Testis (tissue), 2 donors: ENCODE data around the gene PSG5.
"Not testable (repeated sequence)": the region's sequence is repeated elsewhere in the genome, so short reads cannot be mapped to it uniquely, and the experiment has no call there.

Experiments
- CTCF ChIP-seq, 3 experiments: fragments of 450-650 bp in 2 of 3; fragments of 200-600 bp in 1 of 3; sonication (generic) in 1 of 3; IDR thresholded peaks; one replicate each; pipeline ENCODE4 v1.5.1; 2016 to 2019; ENCODE audit warnings: antibody characterized with exemption in 3 of 3, mild to moderate bottlenecking in 2 of 3, moderate library complexity in 1 of 3
- POLR2A ChIP-seq: fragments of 450-650 bp; IDR thresholded peaks from one replicate; pipeline ENCODE4 v1.6.1; 2017; ENCODE audit warnings: antibody characterized with exemption, mild to moderate bottlenecking, moderate library complexity

DNA sequence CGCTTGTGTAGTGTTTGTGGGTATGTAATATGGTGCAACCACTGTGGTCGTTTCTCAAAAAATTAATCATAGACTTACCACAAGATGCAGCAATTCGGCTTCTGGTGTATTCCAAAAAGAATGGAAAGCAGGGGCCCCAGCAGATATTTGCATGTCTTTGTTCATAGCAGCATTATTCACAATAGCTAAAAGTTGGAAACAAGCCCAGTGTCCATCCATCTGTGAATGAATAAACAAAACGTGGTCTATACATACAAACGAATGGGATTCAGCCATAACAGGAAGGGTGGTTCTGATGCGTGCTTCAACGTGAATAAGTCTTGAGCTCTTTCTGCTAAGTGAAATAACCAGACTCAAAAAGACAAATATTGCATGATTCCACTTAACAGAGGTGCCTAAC lies 36.5 kb downstream of the PSG5 start:
- TF ChIP-seq POLR2A; CTCF (IDR thresholded peaks at IDR 0.05): not testable (repeated sequence)
